Measurements from ENCODE around the gene ODAD2.
"Not testable (repeated sequence)": the region's sequence is repeated elsewhere in the genome, so short reads cannot be mapped to it uniquely, and the experiment has no call there.

Gene ODAD2

GRCh38 chr10:27969931-27970330 is 28.9 kb downstream of the ODAD2 start:
- DNase-seq (ENCODE audit: low read depth), result not testable (repeated sequence)

GRCh38 chr10:27959093-27959715 is 39.7 kb downstream of the ODAD2 start:
- no peak for DNase-seq (ENCODE audit: low read depth)

- not testable (repeated sequence) for DNase-seq (ENCODE audit: low read depth)
Observed at GRCh38 chr10:27958383-27958782, 40.5 kb downstream of the ODAD2 start.

- DNase-seq (ENCODE audit: low read depth), result no peak
Observed at GRCh38 chr10:27950242-27950564, 48.7 kb downstream of the ODAD2 start.

- DNase-seq (ENCODE audit: low read depth), result no peak
Observed at GRCh38 chr10:27949528-27950241, 49.2 kb downstream of the ODAD2 start.

GRCh38 chr10:27948186-27948585 is 50.7 kb downstream of the ODAD2 start:
- no peak for DNase-seq (ENCODE audit: low read depth)

GRCh38 chr10:27947540-27947939 is 51.3 kb downstream of the ODAD2 start:
- no peak for DNase-seq (ENCODE audit: low read depth)

- no peak for DNase-seq (ENCODE audit: low read depth)
Observed at GRCh38 chr10:27944005-27944404, 54.9 kb downstream of the ODAD2 start.

- DNase-seq (ENCODE audit: low read depth), result no peak
Observed at GRCh38 chr10:27914888-27915287, 84.0 kb downstream of the ODAD2 start.

GRCh38 chr10:27912231-27912630 is 86.6 kb downstream of the ODAD2 start:
- DNase-seq (ENCODE audit: low read depth), result no peak

GRCh38 chr10:27911539-27911938 is 87.3 kb downstream of the ODAD2 start:
- DNase-seq (ENCODE audit: low read depth), result no peak

- DNase-seq (ENCODE audit: low read depth), result no peak
Observed at GRCh38 chr10:27911011-27911410, 87.9 kb downstream of the ODAD2 start.

GRCh38 chr10:27908231-27908630 is 90.6 kb downstream of the ODAD2 start:
- no peak for DNase-seq (ENCODE audit: low read depth)

- not testable (repeated sequence) for DNase-seq (ENCODE audit: low read depth)
Observed at GRCh38 chr10:27899485-27899884, 99.4 kb downstream of the ODAD2 start.

GRCh38 chr10:27899058-27899457 is 99.8 kb downstream of the ODAD2 start:
- no peak for DNase-seq (ENCODE audit: low read depth)

GRCh38 chr10:27893358-27893954 is 105.4 kb downstream of the ODAD2 start:
- DNase-seq (ENCODE audit: low read depth), result no peak

GRCh38 chr10:27890971-27891370 is 107.9 kb downstream of the ODAD2 start:
- DNase-seq (ENCODE audit: low read depth), result no peak

- DNase-seq (ENCODE audit: low read depth), result no peak
Observed at GRCh38 chr10:27889518-27889917, 109.4 kb downstream of the ODAD2 start.

- DNase-seq (ENCODE audit: low read depth), result no peak
Observed at GRCh38 chr10:27884185-27884641, 114.7 kb downstream of the ODAD2 start.

- DNase-seq (ENCODE audit: low read depth), result no peak
Observed at GRCh38 chr10:27878281-27878680, 120.6 kb downstream of the ODAD2 start.

- no peak for DNase-seq (ENCODE audit: low read depth)
Observed at GRCh38 chr10:27865221-27865635, 133.7 kb downstream of the ODAD2 start.

- no peak for DNase-seq (ENCODE audit: low read depth)
Observed at GRCh38 chr10:27861781-27862180, 137.1 kb downstream of the ODAD2 start.

- DNase-seq (ENCODE audit: low read depth), result no peak
Observed at GRCh38 chr10:27857616-27858015, 141.3 kb downstream of the ODAD2 start.
